Forelimb muscle (tissue), 1 donor: ENCODE measurements around the gene PTK6. TPM values are rescaled to one million over a fixed set of nuclear protein-coding genes. Genes with fewer than 3 reads are reported as not detected.

Source experiments
- DNase-seq: peaks from one replicate; pipeline ENCODE4 v3.0.0-alpha.2; 2013; ENCODE audit warnings: low read depth
- polyA plus RNA-seq: library from polyadenylated mRNA; unstranded; fragments of 120-200 nt; gene quantifications from one replicate; pipeline ENCODE4 v1.2.1, GENCODE V29; 2013; ENCODE audit not compliant: insufficient read length

PTK6 gene
- polyA plus RNA-seq, 1 donor, result 0.34 TPM

- no peak for DNase-seq
Observed at GRCh38 chr20:63508072-63508768, 29.0 kb downstream of the PTK6 start.

- no peak for DNase-seq
Observed at GRCh38 chr20:63507083-63507743, 30.0 kb downstream of the PTK6 start.

- no peak for DNase-seq
Observed at GRCh38 chr20:63505723-63506122, 31.5 kb downstream of the PTK6 start.

GRCh38 chr20:63505281-63505680 lies 31.9 kb downstream of the PTK6 start:
- DNase-seq, result no peak

- DNase-seq, result no peak
Observed at GRCh38 chr20:63504642-63505041, 32.5 kb downstream of the PTK6 start.

GRCh38 chr20:63503524-63503923 lies 33.7 kb downstream of the PTK6 start:
- DNase-seq, result no peak

- DNase-seq, result no peak
Observed at GRCh38 chr20:63502671-63503172, 34.5 kb downstream of the PTK6 start.

- DNase-seq, result no peak
Observed at GRCh38 chr20:63501818-63502670, 35.1 kb downstream of the PTK6 start.

GRCh38 chr20:63500902-63501817 lies 36.0 kb downstream of the PTK6 start:
- DNase-seq, result no peak

- DNase-seq, result no peak
Observed at GRCh38 chr20:63500151-63500901, 36.9 kb downstream of the PTK6 start.

- no peak for DNase-seq
Observed at GRCh38 chr20:63499338-63499969, 37.7 kb downstream of the PTK6 start.

- no peak for DNase-seq
Observed at GRCh38 chr20:63498960-63499337, 38.2 kb downstream of the PTK6 start, which contains the start of gene EEF1A2. TSS of gene EEF1A2 (minus strand) at chr20:63499083. CDS start at chr20:63497763, 1,320 bp downstream.

- no peak for DNase-seq
Observed at GRCh38 chr20:63497946-63498935, 38.9 kb downstream of the PTK6 start.

GRCh38 chr20:63497138-63497945 lies 39.8 kb downstream of the PTK6 start:
- DNase-seq, result no peak

- no peak for DNase-seq
Observed at GRCh38 chr20:63496596-63497120, 40.5 kb downstream of the PTK6 start.

GRCh38 chr20:63495741-63496595 lies 41.2 kb downstream of the PTK6 start:
- DNase-seq, result no peak
